COR-L47 (cell line): Measurements from ENCODE around the gene OR7C2.

Source experiments
- DNase-seq: peaks from one replicate; lab custom pipeline; 2025; lab: John Stamatoyannopoulos, UW

OR7C2 gene

GRCh38 chr19:14979476-14980255 is 38.4 kb downstream of the OR7C2 start, which contains the start of gene SLC1A6:
TSS of gene SLC1A6 (minus strand) at chr19:14979864. CDS start at chr19:14972910, 6,954 bp downstream.
- no peak for DNase-seq

GRCh38 chr19:14985133-14985532 is 43.8 kb downstream of the OR7C2 start:
- DNase-seq, result no peak
